UCSD-AML1 (cell line): Measurements from ENCODE around the gene LDHAL6B.

ENCODE experiments used
- DNase-seq: peaks from one replicate; lab custom pipeline; 2025; ENCODE audit not compliant: unreplicated experiment; lab: John Stamatoyannopoulos, UW

Gene LDHAL6B

GRCh38 chr15:59176653-59177316 is 29.9 kb upstream of the LDHAL6B start:
- no peak for DNase-seq

GRCh38 chr15:59177317-59177660 is 29.4 kb upstream of the LDHAL6B start:
- DNase-seq = no peak

GRCh38 chr15:59178151-59178695 is 28.4 kb upstream of the LDHAL6B start:
- no peak for DNase-seq

- no peak for DNase-seq
Measured at GRCh38 chr15:59179717-59180116, 26.9 kb upstream of the LDHAL6B start.

GRCh38 chr15:59180945-59181600 is 25.6 kb upstream of the LDHAL6B start:
- DNase-seq = no peak

- DNase-seq = no peak
Measured at GRCh38 chr15:59185725-59186124, 20.9 kb upstream of the LDHAL6B start.

GRCh38 chr15:59186501-59186900 is 20.1 kb upstream of the LDHAL6B start:
- DNase-seq = no peak

- no peak for DNase-seq
Measured at GRCh38 chr15:59189241-59189640, 17.4 kb upstream of the LDHAL6B start.

GRCh38 chr15:59190291-59190690 is 16.4 kb upstream of the LDHAL6B start:
- no peak for DNase-seq

GRCh38 chr15:59191855-59192237 is 14.8 kb upstream of the LDHAL6B start:
- DNase-seq = no peak

GRCh38 chr15:59194639-59195325 is 11.9 kb upstream of the LDHAL6B start:
- peak; percentile 47 for DNase-seq

GRCh38 chr15:59196416-59196815 is 10.2 kb upstream of the LDHAL6B start:
- no peak for DNase-seq

GRCh38 chr15:59197454-59197853 is 9.2 kb upstream of the LDHAL6B start:
- no peak for DNase-seq

- no peak for DNase-seq
Measured at GRCh38 chr15:59199626-59200465, 6.8 kb upstream of the LDHAL6B start.

GRCh38 chr15:59200560-59200959 is 6.1 kb upstream of the LDHAL6B start:
- DNase-seq = no peak

- no peak for DNase-seq
Measured at GRCh38 chr15:59203008-59203407, 3.6 kb upstream of the LDHAL6B start.

GRCh38 chr15:59203657-59204056 is 3.0 kb upstream of the LDHAL6B start:
- DNase-seq = no peak

GRCh38 chr15:59205839-59206622 is 612 bp upstream of the LDHAL6B start:
- no peak for DNase-seq

- DNase-seq = no peak
Measured at GRCh38 chr15:59208613-59209249, 2.1 kb downstream of the LDHAL6B start.

- DNase-seq = no peak
Measured at GRCh38 chr15:59210186-59210585, 3.5 kb downstream of the LDHAL6B start.
